GM12878 (cell line): ENCODE data around the gene PTBP3. TPM values are rescaled to one million over a fixed set of nuclear protein-coding genes. Genes with fewer than 3 reads are reported as not detected.

ENCODE experiments used
- ATAC-seq: fragments of 200-7000 bp; cut with Tn5 transposase; 3 replicates; pipeline ENCODE4 v1.9.1; 2020; ENCODE audit warnings: mild to moderate bottlenecking, moderate library complexity
- BruUV-seq: library from RNA; stranded (reverse); fragments of 400-500 nt; replicated peaks from 2 replicates; lab custom pipeline; 2021; lab: Mats Ljungman, UMichigan
- CTCF ChIA-PET: fragments of 300-600 bp; sonication (Branson Sonifier 250); formaldehyde crosslinking; extraction: SDS; loops from one replicate; lab custom pipeline; 2021; ENCODE audit warnings: inconsistent platforms; lab: Yijun Ruan, JAX
- POLR2A ChIA-PET: fragments of 350-600 bp; formaldehyde crosslinking; extraction: SDS; loops from one replicate; lab custom pipeline; 2021; ENCODE audit warnings: inconsistent platforms; lab: Charles Lee
- RAD21 ChIA-PET: fragments of 300-600 bp; sonication (Branson Sonifier 250); formaldehyde crosslinking; loops from one replicate; lab custom pipeline; 2023; ENCODE audit warnings: antibody characterized with exemption; ENCODE audit not compliant: unreplicated experiment; lab: Charles Lee
- SMC1A ChIA-PET: fragments of 300-600 bp; sonication (Branson Sonifier 250); formaldehyde crosslinking; loops from one replicate; lab custom pipeline; 2023; ENCODE audit not compliant: unreplicated experiment, uncharacterized antibody; lab: Charles Lee
- DNase-seq: peaks from one replicate; pipeline ENCODE4 v3.0.0-alpha.2; 2011; ENCODE audit warnings: low read depth, low spot score
- FAIRE-seq: peaks from 3 replicates; lab custom pipeline; 2011; peaks lifted over from hg19 to GRCh38; lab: Jason Lieb, UNC
- H2AFZ ChIP-seq: 2 replicates; pipeline ENCODE4 v1.6.0; 2011; ENCODE audit warnings: low read depth, low read length, control low read depth; ENCODE audit not compliant: control insufficient read depth
- H3K27ac ChIP-seq: 2 replicates; pipeline ENCODE4 v1.5.1; 2011; ENCODE audit warnings: control low read depth; ENCODE audit not compliant: control insufficient read depth, insufficient read depth
- H3K27me3 ChIP-seq, 2 experiments: replicated peaks in 1 of 2; 2 replicates each; pipeline versions ENCODE4 v1.6.0 to v1.6.1; 2011; ENCODE audit warnings: low read length in 1 of 2; ENCODE audit not compliant: control insufficient read depth in 2 of 2, insufficient read depth in 2 of 2
- H3K36me3 ChIP-seq, 2 experiments: 2 replicates each; pipeline ENCODE4 v1.5.1; 2011; ENCODE audit warnings: low read length in 1 of 2; ENCODE audit not compliant: control insufficient read depth in 2 of 2, insufficient read depth in 2 of 2
- H3K4me1 ChIP-seq: 2 replicates; pipeline ENCODE4 v1.6.1; 2011; ENCODE audit warnings: mild to moderate bottlenecking, low read length, moderate library complexity, mixed read lengths; ENCODE audit not compliant: control insufficient read depth, insufficient read depth
- H3K4me2 ChIP-seq: 2 replicates; pipeline ENCODE4 v1.6.0; 2011; ENCODE audit warnings: control low read depth; ENCODE audit not compliant: control insufficient read depth, insufficient read depth
- H3K4me3 ChIP-seq: fragments of 200-600 bp; sonication (generic); 2 replicates; pipeline ENCODE4 v1.5.1; 2016
- H3K79me2 ChIP-seq: 2 replicates; pipeline ENCODE4 v1.6.0; 2011; ENCODE audit warnings: low read length; ENCODE audit not compliant: control insufficient read depth, insufficient read depth
- H3K9ac ChIP-seq: 2 replicates; pipeline ENCODE4 v1.8.0; 2011; ENCODE audit warnings: low read length, control low read depth, mixed read lengths; ENCODE audit not compliant: control insufficient read depth, insufficient read depth
- H3K9me3 ChIP-seq: replicated peaks from 3 replicates; pipeline ENCODE4 v1.5.1; 2011; ENCODE audit warnings: mild to moderate bottlenecking, low read length; ENCODE audit not compliant: control insufficient read depth, insufficient read depth
- H4K20me1 ChIP-seq: 2 replicates; pipeline ENCODE4 v1.6.0; 2011; ENCODE audit not compliant: control insufficient read depth, insufficient read depth
- CBX3 ChIP-seq: fragments of 200-600 bp; sonication (generic); IDR thresholded peaks from 2 replicates; pipeline ENCODE4 v1.6.1; 2016; ENCODE audit warnings: low read depth, borderline replicate concordance
- IKZF1 ChIP-seq: fragments of 450-650 bp; conservative IDR thresholded peaks from 2 replicates; pipeline ENCODE4 v1.6.1; 2017; ENCODE audit warnings: antibody characterized with exemption, mild to moderate bottlenecking
- LARP7 ChIP-seq: fragments of 450-650 bp; IDR thresholded peaks from 2 replicates; pipeline ENCODE4 v1.6.1; 2017; ENCODE audit warnings: mild to moderate bottlenecking
- SMARCA5 ChIP-seq: fragments of 450-650 bp; IDR thresholded peaks from 2 replicates; pipeline ENCODE4 v1.6.1; 2017; ENCODE audit warnings: mild to moderate bottlenecking
- WGBS: methylation state at CpG from one replicate; pipeline ENCODE4 v1.1.6; 2016; ENCODE audit warnings: low lambda C conversion rate; ENCODE audit not compliant: insufficient replicate concordance, insufficient coverage; ENCODE audit errors: missing lambda C conversion rate; 5-methylcytosine and 5-hydroxymethylcytosine counted together
- in situ Hi-C: fragments of 300-500 bp; cut with MboI; formaldehyde crosslinking; loops from 9 replicates; pipeline ENCODE4 v1.14.3; 2018; ENCODE audit warnings: mixed read lengths
- intact Hi-C: fragments of 100-400 bp; cut with micrococcal nuclease; formaldehyde crosslinking; loops from one replicate; pipeline ENCODE4 v1.14.2; 2022; ENCODE audit not compliant: unreplicated experiment
- polyA plus RNA-seq, 11 experiments: library from polyadenylated mRNA; depleted of rRNA in 4 of 11; unstranded in 6 of 11; stranded (reverse) in 5 of 11; fragments of >200 nt; fragmentation: Nextera tagmentation in 4 of 11; fragmentation: Illumina TruSeq in 1 of 11; extraction: Ambion mirVana in 4 of 11; extraction: Trizol in 1 of 11; gene quantifications; 1 replicate in 1 of 11; 2 replicates in 10 of 11; pipeline versions ENCODE4 v1.2.1 to v1.2.3, GENCODE V29; 2011 to 2016; ENCODE audit warnings: inconsistent platforms in 2 of 11, missing spikeins in 2 of 11, low read depth in 1 of 11
- total RNA-seq, 4 experiments: library from RNA; depleted of rRNA in 3 of 4; stranded (reverse); fragments of >200 nt in 3 of 4; fragmentation: Illumina TruSeq in 1 of 4; extraction: Trizol in 1 of 4; gene quantifications; 2 replicates each; pipeline versions ENCODE4 v1.2.1 to v1.2.3, GENCODE V29; 2013 to 2021

Gene PTBP3
- total and polyA plus RNA-seq, 10 of the 15 experiments (the other 5 are each of a cell fraction or from before 2014, with no cell fraction given): 12.5 to 104 (median 52.7) TPM

- Histone ChIP-seq H3K9me3 (no peaks in the 10 kb centered on the region), H3K27me3 (no peaks in the 10 kb centered on the region; a peak in 1 of 4 replicates), H3K36me3 (no peaks in the 10 kb centered on the region)
- no TSS peak for BruUV-seq
- TF ChIP-seq LARP7 (0 out of 2 replicates have a peak, but pooled peaks have one; percentile 19), SMARCA5 (peak; percentile 45; the same call in 1 of the 2 replicates), CBX3 (no peak), IKZF1 (peak; percentile 69)
- TF ChIP-seq, all 136 proteins: peak for 3
- Histone ChIP-seq H3K4me3 (peak within 1 kb of the TSS; percentile 67), H3K27ac (peak within 1 kb of the TSS; percentile 6; the same call in 1 of the 2 replicates), H3K4me2 (peak within 1 kb of the TSS; percentile 75), H2AFZ (peak within 1 kb of the TSS; percentile 64), H4K20me1 (no peaks in the 10 kb centered on the region), H3K9ac (peak within 1 kb of the TSS; percentile 69), H3K4me1 (peaks cover 6% of the 10 kb centered on the region), H3K79me2 (no peaks in the 10 kb centered on the region)
- POLR2A ChIA-PET: interaction anchor here (0.6 kb wide), 2 partner anchors 206 to 258 kb away, joined by 3 read pairs; no protein-coding TSS in a partner anchor
- DNase-seq (no peak), ATAC-seq (peak; percentile 74), FAIRE-seq (no peak)
- in situ Hi-C loops (no loop called here), intact Hi-C loops (loop anchor here (5.0 kb wide), 1 partner anchor 157 kb away; the partner anchor contains the start of gene PTBP3)
- SMC1A ChIA-PET: interaction anchor here (0.6 to 1.7 kb wide), 3 partner anchors 11 to 204 kb away, joined by 3 to 4 read pairs (median 3); no protein-coding TSS in a partner anchor
- 15% methylated on average over 49 of the region's 88 CpGs for WGBS
- RAD21 ChIA-PET: interaction anchor here (1.0 to 1.5 kb wide), 2 partner anchors 29 to 96 kb away, joined by 3 to 4 read pairs; no protein-coding TSS in a partner anchor
- CTCF ChIA-PET: interaction anchor here (0.6 kb wide), 1 partner anchor 10 kb away, joined by 3 read pairs; no protein-coding TSS in a partner anchor
These were observed 158.2 kb downstream of the PTBP3 start, which contains the start of gene SUSD1 for GRCh38 chr9:112174965-112175795. Gene SUSD1 (minus strand): TSS chr9:112175297. CDS start chr9:112175235, 62 bp downstream.
